C4-2B (cell line): ENCODE measurements around the gene ABCA4.

Experiments
- H3K27ac ChIP-seq: fragments of 450-650 bp; 2 replicates; pipeline ENCODE4 v1.5.1; 2017
- CTCF ChIP-seq: fragments of 450-650 bp; conservative IDR thresholded peaks from 2 replicates; pipeline ENCODE4 v1.5.1; 2017; ENCODE audit warnings: mild to moderate bottlenecking
- ZFX ChIP-seq: fragments of 450-650 bp; IDR thresholded peaks from 2 replicates; pipeline ENCODE4 v1.6.1; 2017

ABCA4 gene

GRCh38 chr1:94068999-94069918, 51.7 kb downstream of the ABCA4 start:
- peak overlapping the region; percentile 79 for H3K27ac ChIP-seq
- TF ChIP-seq CTCF (no peak), ZFX (no peak)

GRCh38 chr1:94068096-94068998, 52.6 kb downstream of the ABCA4 start:
- peak overlapping the region; percentile 79 for H3K27ac ChIP-seq
- TF ChIP-seq CTCF (no peak), ZFX (no peak)

GRCh38 chr1:94067196-94067595, 53.8 kb downstream of the ABCA4 start:
- H3K27ac ChIP-seq, result no peak overlapping the region
- no peak for TF ChIP-seq CTCF
- TF ChIP-seq ZFX, result no peak

GRCh38 chr1:94063379-94063778, 57.6 kb downstream of the ABCA4 start:
- no peak overlapping the region for H3K27ac ChIP-seq
- TF ChIP-seq CTCF, result peak; percentile 47
- no peak for TF ChIP-seq ZFX

- no peak overlapping the region for H3K27ac ChIP-seq
- TF ChIP-seq ZFX (no peak), CTCF (peak; percentile 93)
These were observed 59.2 kb downstream of the ABCA4 start for GRCh38 chr1:94061513-94062443.

GRCh38 chr1:94060720-94061119, 60.2 kb downstream of the ABCA4 start:
- TF ChIP-seq ZFX (no peak), CTCF (no peak)
- no peak overlapping the region for H3K27ac ChIP-seq
